T-helper 17 cell (primary cell): ENCODE measurements around the gene CLDN2. TPM values are rescaled to one million over a fixed set of nuclear protein-coding genes. Genes with fewer than 3 reads are reported as not detected.

Source experiments
- ATAC-seq: fragments of 150-1000 bp; cut with Tn5 transposase; 2 replicates; pipeline ENCODE4 v1.10.0; 2021; ENCODE audit warnings: mild to moderate bottlenecking, moderate library complexity
- DNase-seq, 3 donors: peaks; one replicate each; pipeline versions ENCODE4 v3.0.0 to v3.0.0-alpha.2; 2020 to 2021
- H3K9me3 ChIP-seq: one replicate; pipeline ENCODE4 v1.7.0; 2013; ENCODE audit warnings: low read length, mild to moderate bottlenecking; ENCODE audit not compliant: control insufficient read depth, poor library complexity, severe bottlenecking
- H3K27ac Mint-ChIP-seq: one replicate; pipeline ENCODE4 v1.8.0; 2022; ENCODE audit warnings: mild to moderate bottlenecking, moderate library complexity, mixed read lengths
- H3K27me3 Mint-ChIP-seq: one replicate; pipeline ENCODE4 v1.8.0; 2022; ENCODE audit warnings: mixed read lengths
- H3K36me3 Mint-ChIP-seq: one replicate; pipeline ENCODE4 v1.8.0; 2022; ENCODE audit warnings: low read depth, mixed read lengths
- H3K4me1 Mint-ChIP-seq: one replicate; pipeline ENCODE4 v1.8.0; 2022; ENCODE audit warnings: mild to moderate bottlenecking, mixed read lengths
- H3K4me3 Mint-ChIP-seq: one replicate; pipeline ENCODE4 v1.8.0; 2022; ENCODE audit warnings: mild to moderate bottlenecking, moderate library complexity, mixed read lengths
- total RNA-seq, 4 donors: library from RNA in 2 of 4; stranded (reverse) in 2 of 4; gene quantifications; one replicate each; pipeline ENCODE4 v1.2.3 and lab custom pipeline; 2022 to 2026

The CLDN2 gene
- total RNA-seq, 2 donors from 2014 or later, result not detected

- no peaks in the 10 kb centered on the region for H3K9me3 ChIP-seq
- ATAC-seq (no peak), DNase-seq (no peak)
- no peaks in the 10 kb centered on the region for H3K36me3 Mint-ChIP-seq
- H3K4me3 Mint-ChIP-seq, result no peak overlapping the region
- H3K27ac Mint-ChIP-seq, result no peak overlapping the region
- no peaks in the 10 kb centered on the region for H3K4me1 Mint-ChIP-seq
- H3K27me3 Mint-ChIP-seq, result no peaks in the 10 kb centered on the region
Measured at GRCh38 chrX:106932492-106932923, 12.3 kb downstream of the CLDN2 start.

- Mint-ChIP-seq H3K4me1 (no peaks in the 10 kb centered on the region), H3K36me3 (no peaks in the 10 kb centered on the region), H3K27ac (no peak overlapping the region), H3K4me3 (no peak overlapping the region), H3K27me3 (no peaks in the 10 kb centered on the region)
- no peaks in the 10 kb centered on the region for H3K9me3 ChIP-seq
- DNase-seq (no peak), ATAC-seq (no peak)
Measured at GRCh38 chrX:106932960-106933537, 12.8 kb downstream of the CLDN2 start.

GRCh38 chrX:106933538-106933961, 13.3 kb downstream of the CLDN2 start:
- Mint-ChIP-seq H3K4me3 (no peak overlapping the region), H3K36me3 (no peaks in the 10 kb centered on the region), H3K27me3 (no peaks in the 10 kb centered on the region), H3K27ac (no peak overlapping the region), H3K4me1 (no peaks in the 10 kb centered on the region)
- no peaks in the 10 kb centered on the region for H3K9me3 ChIP-seq
- no peak for DNase-seq
- ATAC-seq, result no peak

DNA sequence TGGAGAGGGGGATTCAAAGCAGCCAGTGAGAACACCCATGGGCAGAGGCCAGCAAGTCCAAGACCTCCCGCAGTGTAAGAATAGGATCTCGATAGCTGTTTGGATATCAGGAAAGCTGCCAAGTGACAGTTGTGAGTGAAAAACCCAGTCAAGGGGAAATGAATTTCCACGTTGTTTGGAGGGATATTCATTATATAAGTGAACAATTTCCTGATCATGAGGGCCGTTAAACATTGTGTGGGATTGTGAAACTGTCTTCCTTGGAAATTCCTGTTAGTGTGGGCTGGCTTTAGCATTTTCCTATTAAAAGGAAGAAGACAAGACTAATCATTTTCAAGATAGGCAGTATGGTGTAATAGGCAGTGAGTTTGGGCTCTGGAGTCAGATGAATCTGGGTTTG, 15.0 kb downstream of the CLDN2 start:
- no peaks in the 10 kb centered on the region for H3K36me3 Mint-ChIP-seq

GRCh38 chrX:106936246-106936645, 16.0 kb downstream of the CLDN2 start:
- H3K27ac Mint-ChIP-seq, result no peak overlapping the region
- H3K4me1 Mint-ChIP-seq, result no peaks in the 10 kb centered on the region
- no peak overlapping the region for H3K4me3 Mint-ChIP-seq
- H3K36me3 Mint-ChIP-seq, result peaks cover 2% of the 10 kb centered on the region
- H3K9me3 ChIP-seq, result no peaks in the 10 kb centered on the region
- no peaks in the 10 kb centered on the region for H3K27me3 Mint-ChIP-seq
- ATAC-seq (no peak), DNase-seq (no peak)

More for the DNA sequence above, 15.0 kb downstream of the CLDN2 start:
- Mint-ChIP-seq H3K4me3 (no peak overlapping the region), H3K27ac (no peak overlapping the region), H3K4me1 (no peaks in the 10 kb centered on the region), H3K27me3 (no peaks in the 10 kb centered on the region)
- H3K9me3 ChIP-seq, result no peaks in the 10 kb centered on the region
- no peak for ATAC-seq
- DNase-seq, result no peak

DNA sequence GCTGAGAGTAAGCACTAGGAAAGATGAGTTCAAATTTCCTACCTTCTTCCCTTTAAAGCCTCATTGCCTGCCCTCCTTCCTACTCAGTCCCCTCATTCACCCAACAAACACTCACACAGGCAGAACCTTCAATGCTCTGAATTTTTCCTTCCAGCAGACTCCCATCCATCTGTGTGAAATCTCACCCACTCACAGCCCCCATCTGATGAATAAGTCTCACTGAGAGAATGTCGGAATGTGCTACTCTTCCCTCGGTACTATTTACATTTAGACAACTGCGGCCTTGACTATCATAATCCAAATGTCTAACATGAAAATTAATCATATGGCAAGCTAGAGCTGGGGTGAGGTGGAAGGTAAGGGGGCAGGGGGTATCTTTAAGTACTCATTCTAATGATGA, 19.4 kb downstream of the CLDN2 start:
- no peak overlapping the region for H3K27ac Mint-ChIP-seq
- no peak for DNase-seq
- H3K9me3 ChIP-seq, result no peaks in the 10 kb centered on the region
- no peak for ATAC-seq
- no peaks in the 10 kb centered on the region for H3K27me3 Mint-ChIP-seq
- peaks cover 9% of the 10 kb centered on the region for H3K36me3 Mint-ChIP-seq
- H3K4me1 Mint-ChIP-seq, result peaks cover 1% of the 10 kb centered on the region
- H3K4me3 Mint-ChIP-seq, result no peak overlapping the region

DNA sequence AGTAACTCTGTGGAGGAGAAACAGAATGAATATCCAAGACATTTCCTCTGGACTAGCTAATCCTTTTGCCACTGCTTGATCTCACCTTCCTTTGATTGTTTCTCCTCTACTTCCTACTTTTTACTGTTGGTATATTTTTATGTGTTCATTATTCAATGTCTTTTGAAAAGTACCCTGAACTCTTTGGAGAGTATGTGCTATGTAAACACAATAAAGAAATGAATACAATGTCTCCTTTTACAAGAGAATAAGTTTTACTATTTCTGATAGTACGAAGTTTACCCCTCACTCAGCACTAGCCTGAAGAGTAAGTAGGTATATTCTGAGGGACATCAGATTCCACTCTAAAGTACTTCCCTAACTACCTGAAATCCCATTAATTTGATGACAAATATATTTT, 19.9 kb downstream of the CLDN2 start:
- ATAC-seq, result no peak

GRCh38 chrX:106946464-106946863, 26.3 kb downstream of the CLDN2 start:
- H3K4me3 Mint-ChIP-seq, result no peak overlapping the region
- H3K27me3 Mint-ChIP-seq, result no peaks in the 10 kb centered on the region
- H3K27ac Mint-ChIP-seq, result no peak overlapping the region
- no peaks in the 10 kb centered on the region for H3K9me3 ChIP-seq
- ATAC-seq (no peak), DNase-seq (no peak)
- H3K4me1 Mint-ChIP-seq, result peaks cover 5% of the 10 kb centered on the region
- H3K36me3 Mint-ChIP-seq, result peaks cover 5% of the 10 kb centered on the region

More for the DNA sequence above, 19.9 kb downstream of the CLDN2 start:
- DNase-seq, result no peak
- Mint-ChIP-seq H3K4me3 (no peak overlapping the region), H3K36me3 (peaks cover 9% of the 10 kb centered on the region), H3K27me3 (no peaks in the 10 kb centered on the region), H3K27ac (no peak overlapping the region), H3K4me1 (peaks cover 5% of the 10 kb centered on the region)
- H3K9me3 ChIP-seq, result no peaks in the 10 kb centered on the region

DNA sequence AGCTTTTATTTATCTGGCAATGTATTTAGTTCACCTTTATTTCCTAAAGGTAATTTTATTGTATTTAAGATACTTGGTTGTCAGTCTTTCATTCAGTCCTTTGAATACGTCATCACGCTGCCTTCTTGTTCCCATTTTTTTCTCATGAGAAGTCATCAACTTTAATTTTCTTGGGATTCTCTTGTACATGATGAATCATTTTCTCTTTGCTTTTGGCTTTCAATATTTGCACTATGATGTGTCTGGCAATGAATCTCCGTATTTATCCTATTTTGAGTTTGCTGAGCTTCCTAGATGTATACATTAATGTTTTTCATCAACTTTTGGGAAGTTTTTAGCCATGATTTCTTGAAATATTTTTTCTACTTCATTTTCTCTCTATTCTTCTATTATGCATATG, 28.4 kb downstream of the CLDN2 start:
- ATAC-seq (no peak), DNase-seq (no peak)
- no peak overlapping the region for H3K4me3 Mint-ChIP-seq
- H3K9me3 ChIP-seq, result no peaks in the 10 kb centered on the region
- no peaks in the 10 kb centered on the region for H3K36me3 Mint-ChIP-seq
- H3K27ac Mint-ChIP-seq, result peak overlapping the region; percentile 24
- peaks cover 5% of the 10 kb centered on the region for H3K4me1 Mint-ChIP-seq
- no peaks in the 10 kb centered on the region for H3K27me3 Mint-ChIP-seq

DNA sequence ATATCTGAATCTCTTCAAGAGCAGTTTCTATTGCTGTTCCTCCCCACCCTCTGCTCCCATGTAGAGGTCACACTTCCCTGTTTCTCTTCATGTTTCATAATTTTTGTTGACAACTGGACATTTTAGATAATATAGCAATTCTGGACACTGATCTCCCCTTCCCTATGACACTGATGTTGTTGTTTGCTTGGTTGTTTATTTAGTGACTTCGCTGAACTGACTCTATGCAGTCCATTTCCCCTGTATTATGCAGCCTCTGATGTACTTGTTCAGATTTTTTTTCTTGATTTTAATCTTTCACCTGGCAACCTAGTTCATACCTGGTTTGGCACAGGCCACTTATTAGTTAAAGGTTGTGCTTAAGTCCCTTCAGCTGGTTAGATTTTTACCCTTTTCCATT, 29.2 kb downstream of the CLDN2 start:
- H3K27ac Mint-ChIP-seq, result peak overlapping the region; percentile 24
- peaks cover 5% of the 10 kb centered on the region for H3K4me1 Mint-ChIP-seq
- DNase-seq (no peak), ATAC-seq (no peak)
- H3K4me3 Mint-ChIP-seq, result no peak overlapping the region
- H3K27me3 Mint-ChIP-seq, result no peaks in the 10 kb centered on the region
- H3K36me3 Mint-ChIP-seq, result no peaks in the 10 kb centered on the region
- no peaks in the 10 kb centered on the region for H3K9me3 ChIP-seq

DNA sequence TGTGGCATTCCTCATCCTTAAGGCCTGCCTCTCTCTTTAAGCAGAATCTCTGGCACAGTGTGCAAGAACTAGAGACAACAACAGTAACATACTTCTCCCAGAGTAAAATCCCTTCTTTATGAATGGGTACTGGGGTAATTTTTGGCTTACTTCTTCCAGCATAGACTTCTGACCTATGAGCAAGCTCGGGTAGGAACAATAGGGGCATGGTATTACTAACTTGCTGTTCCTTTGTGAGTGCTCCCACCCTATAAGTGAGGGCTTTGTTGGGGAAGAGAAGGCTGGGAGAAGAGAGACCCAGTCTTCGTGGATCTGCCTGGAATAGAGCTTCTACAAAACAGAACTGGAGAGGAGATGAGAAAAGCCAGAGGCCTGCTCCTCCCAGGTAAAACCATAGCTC, 30.2 kb downstream of the CLDN2 start:
- ATAC-seq (no peak), DNase-seq (no peak)
- H3K9me3 ChIP-seq, result no peaks in the 10 kb centered on the region
- Mint-ChIP-seq H3K4me3 (no peak overlapping the region), H3K4me1 (no peaks in the 10 kb centered on the region), H3K27ac (no peak overlapping the region), H3K27me3 (no peaks in the 10 kb centered on the region), H3K36me3 (no peaks in the 10 kb centered on the region)

- no peaks in the 10 kb centered on the region for H3K27me3 Mint-ChIP-seq
Measured at GRCh38 chrX:106951230-106951629, 31.0 kb downstream of the CLDN2 start.

GRCh38 chrX:106952089-106952488, 31.9 kb downstream of the CLDN2 start:
- no peaks in the 10 kb centered on the region for H3K4me1 Mint-ChIP-seq
- no peak overlapping the region for H3K27ac Mint-ChIP-seq
- DNase-seq (no peak), ATAC-seq (no peak)
- no peaks in the 10 kb centered on the region for H3K9me3 ChIP-seq
- H3K27me3 Mint-ChIP-seq, result no peaks in the 10 kb centered on the region
- no peaks in the 10 kb centered on the region for H3K36me3 Mint-ChIP-seq
- no peak overlapping the region for H3K4me3 Mint-ChIP-seq

More at GRCh38 chrX:106951230-106951629, 31.0 kb downstream of the CLDN2 start:
- H3K9me3 ChIP-seq, result no peaks in the 10 kb centered on the region
- no peaks in the 10 kb centered on the region for H3K36me3 Mint-ChIP-seq
- no peak overlapping the region for H3K4me3 Mint-ChIP-seq
- no peak for ATAC-seq
- H3K27ac Mint-ChIP-seq, result no peak overlapping the region
- H3K4me1 Mint-ChIP-seq, result no peaks in the 10 kb centered on the region
- no peak for DNase-seq

- no peak for ATAC-seq
- DNase-seq, result no peak
Measured at GRCh38 chrX:106952538-106952937, 32.3 kb downstream of the CLDN2 start.

More at GRCh38 chrX:106952538-106952937, 32.3 kb downstream of the CLDN2 start:
- H3K27ac Mint-ChIP-seq, result no peak overlapping the region
- H3K4me1 Mint-ChIP-seq, result no peaks in the 10 kb centered on the region
- no peaks in the 10 kb centered on the region for H3K36me3 Mint-ChIP-seq
- H3K9me3 ChIP-seq, result no peaks in the 10 kb centered on the region
- no peak overlapping the region for H3K4me3 Mint-ChIP-seq
- H3K27me3 Mint-ChIP-seq, result no peaks in the 10 kb centered on the region
